OCI-LY1 (cell line): ENCODE data around the gene SEPTIN5.

Experiments
- H2AFZ ChIP-seq: fragments of 200-600 bp; sonication (generic), shearing (Covaris generic); 2 replicates; pipeline ENCODE4 v1.6.0; 2014; ENCODE audit warnings: antibody characterized with exemption, mild to moderate bottlenecking, low read length
- H3F3A ChIP-seq: fragments of 200-600 bp; sonication (generic), shearing (Covaris generic); 2 replicates; pipeline ENCODE4 v1.6.0; 2014; ENCODE audit warnings: mild to moderate bottlenecking, antibody characterized with exemption, low read length, moderate library complexity; ENCODE audit not compliant: insufficient read depth
- H3K27ac ChIP-seq: fragments of 200-600 bp; sonication (generic); 2 replicates; pipeline ENCODE4 v1.5.1; 2014; ENCODE audit warnings: low read length, mixed run types, mild to moderate bottlenecking, low read depth; ENCODE audit not compliant: poor library complexity, severe bottlenecking
- H3K27me3 ChIP-seq: fragments of 200-600 bp; sonication (generic); 2 replicates; pipeline ENCODE4 v1.6.0; 2014; ENCODE audit warnings: antibody characterized with exemption, mild to moderate bottlenecking, low read length, moderate library complexity; ENCODE audit not compliant: insufficient read depth
- H3K36me3 ChIP-seq: fragments of 200-600 bp; sonication (generic); 2 replicates; pipeline ENCODE4 v1.6.1; 2014; ENCODE audit warnings: mild to moderate bottlenecking, antibody characterized with exemption, low read length, moderate library complexity, mixed read lengths; ENCODE audit not compliant: insufficient read depth
- H3K4me1 ChIP-seq: fragments of 200-600 bp; sonication (generic); 2 replicates; pipeline ENCODE4 v1.5.1; 2014; ENCODE audit warnings: mild to moderate bottlenecking, low read length, moderate library complexity; ENCODE audit not compliant: insufficient read depth, severe bottlenecking
- H3K4me2 ChIP-seq: fragments of 200-600 bp; sonication (generic), shearing (Covaris generic); 2 replicates; pipeline ENCODE4 v1.6.1; 2014; ENCODE audit warnings: low read length
- H3K4me3 ChIP-seq: fragments of 200-600 bp; sonication (generic); 2 replicates; pipeline ENCODE4 v1.5.1; 2014; ENCODE audit warnings: low read length, low read depth, mild to moderate bottlenecking, mixed read lengths; ENCODE audit not compliant: poor library complexity, severe bottlenecking
- H3K79me2 ChIP-seq: fragments of 200-600 bp; shearing (Covaris generic); 2 replicates; pipeline ENCODE4 v1.6.1; 2016; ENCODE audit warnings: mixed run types, low read length, mixed read lengths; ENCODE audit not compliant: insufficient read depth
- H3K9ac ChIP-seq: fragments of 200-600 bp; sonication (generic), shearing (Covaris generic); 2 replicates; pipeline ENCODE4 v1.6.1; 2014; ENCODE audit warnings: mild to moderate bottlenecking, low read length, mixed read lengths
- H3K9me2 ChIP-seq: fragments of 200-600 bp; sonication (generic), shearing (Covaris generic); 2 replicates; pipeline ENCODE4 v1.6.1; 2014; ENCODE audit warnings: low read depth, mild to moderate bottlenecking, low read length, mixed read lengths
- H3K9me3 ChIP-seq: fragments of 200-600 bp; shearing (Covaris generic); 2 replicates; pipeline ENCODE4 v1.6.1; 2014; ENCODE audit warnings: low read length, mixed read lengths
- H4K20me1 ChIP-seq: fragments of 200-600 bp; sonication (generic), shearing (Covaris generic); 2 replicates; pipeline ENCODE4 v1.6.0; 2016; ENCODE audit warnings: mild to moderate bottlenecking, low read length; ENCODE audit not compliant: insufficient read depth
- CTCF ChIP-seq: fragments of 200-600 bp; sonication (generic), shearing (Covaris generic); IDR thresholded peaks from 2 replicates; pipeline ENCODE4 v1.5.1; 2017; ENCODE audit warnings: mild to moderate bottlenecking, antibody characterized with exemption, low read length, moderate library complexity, mixed read lengths
- EZH2 ChIP-seq: fragments of 200-600 bp; sonication (generic), shearing (Covaris generic); IDR thresholded peaks from 2 replicates; pipeline ENCODE4 v1.8.0; 2017; ENCODE audit warnings: borderline replicate concordance, mixed run types, mild to moderate bottlenecking, antibody characterized with exemption, low read length, moderate library complexity, mixed read lengths

The SEPTIN5 gene

GRCh38 chr22:19701420-19702145 lies 12.7 kb upstream of the SEPTIN5 start:
- H3K27me3 ChIP-seq: no peaks in the 10 kb centered on the region; the same call in 1 of the 2 replicates
- H4K20me1 ChIP-seq: no peaks in the 10 kb centered on the region
- H3K36me3 ChIP-seq: no peaks in the 10 kb centered on the region
- no peak overlapping the region for H3K9ac ChIP-seq
- no peak overlapping the region for H2AFZ ChIP-seq
- TF ChIP-seq CTCF (no peak), EZH2 (no peak)
- no peak overlapping the region for H3K27ac ChIP-seq
- H3K79me2 ChIP-seq: no peaks in the 10 kb centered on the region
- no peaks in the 10 kb centered on the region for H3K9me3 ChIP-seq
- H3K4me1 ChIP-seq: no peaks in the 10 kb centered on the region
- no peaks in the 10 kb centered on the region for H3F3A ChIP-seq
- no peak overlapping the region for H3K4me3 ChIP-seq
- H3K4me2 ChIP-seq: no peak overlapping the region
- H3K9me2 ChIP-seq: no peaks in the 10 kb centered on the region

- no peak overlapping the region for H3K4me3 ChIP-seq
- no peaks in the 10 kb centered on the region; the same call in 1 of the 2 replicates for H3K27me3 ChIP-seq
- no peaks in the 10 kb centered on the region for H3F3A ChIP-seq
- H3K9me3 ChIP-seq: no peaks in the 10 kb centered on the region
- H3K9me2 ChIP-seq: no peaks in the 10 kb centered on the region
- H3K9ac ChIP-seq: no peak overlapping the region
- H3K36me3 ChIP-seq: no peaks in the 10 kb centered on the region
- H3K4me1 ChIP-seq: no peaks in the 10 kb centered on the region
- no peak overlapping the region for H2AFZ ChIP-seq
- H3K79me2 ChIP-seq: no peaks in the 10 kb centered on the region
- TF ChIP-seq CTCF (no peak), EZH2 (no peak)
- no peaks in the 10 kb centered on the region for H4K20me1 ChIP-seq
- no peak overlapping the region for H3K27ac ChIP-seq
- H3K4me2 ChIP-seq: no peak overlapping the region
Observed at GRCh38 chr22:19703869-19704268, 10.4 kb upstream of the SEPTIN5 start.

- Histone ChIP-seq H4K20me1 (no peaks in the 10 kb centered on the region), H3K27me3 (no peaks in the 10 kb centered on the region; the same call in 1 of the 2 replicates), H3K27ac (no peak overlapping the region), H3F3A (no peaks in the 10 kb centered on the region), H2AFZ (no peak overlapping the region), H3K9me2 (no peaks in the 10 kb centered on the region), H3K36me3 (no peaks in the 10 kb centered on the region), H3K4me2 (no peak overlapping the region), H3K79me2 (no peaks in the 10 kb centered on the region), H3K4me1 (no peaks in the 10 kb centered on the region), H3K9me3 (no peaks in the 10 kb centered on the region), H3K4me3 (no peak overlapping the region), H3K9ac (no peak overlapping the region)
- TF ChIP-seq EZH2: no peak
- no peak for TF ChIP-seq CTCF
Observed at GRCh38 chr22:19704355-19705015, 9.8 kb upstream of the SEPTIN5 start.
